ENCODE results near the gene HDGF. TPM values are rescaled to one million over a fixed set of nuclear protein-coding genes. Genes with fewer than 3 reads are reported as not detected.
A peak's percentile ranks its signal among the peaks of the same experiment; 100 is the strongest.

The HDGF gene
- total and polyA plus RNA-seq, 9 of the 15 experiments (the other 6 are each of a cell fraction or from before 2014, with no cell fraction given) = 38.8 to 601 (median 400) TPM

- TF ChIP-seq VEZF1 (CRISPR knock-in tag; IDR thresholded peaks at IDR 0.05) (peak; percentile 98), LEF1 (IDR thresholded peaks at IDR 0.05) (0 out of 2 replicates have a peak, but pooled peaks have one; percentile 15), GATAD2A (IDR thresholded peaks at IDR 0.05) (0 out of 2 replicates have a peak, but pooled peaks have one; percentile 53), EP300 (IDR thresholded peaks at IDR 0.05; ENCODE audit: low read length) (0 out of 2 replicates have a peak, but pooled peaks have one; percentile 6), ZNF263 (CRISPR knock-in tag; IDR thresholded peaks at IDR 0.05; ENCODE audit: borderline replicate concordance) (0 out of 2 replicates have a peak, but pooled peaks have one; percentile 26), ZBTB49 (CRISPR knock-in tag; IDR thresholded peaks at IDR 0.05; ENCODE audit: borderline replicate concordance) (no peak), SRSF7 (optimal IDR thresholded peaks at IDR 0.05; ENCODE audit: low read depth, low read length) (no peak), PRMT5 (CRISPR knock-in tag; IDR thresholded peaks at IDR 0.05) (no peak), SLC30A9 (CRISPR knock-in tag; IDR thresholded peaks at IDR 0.05) (no peak), JUND (IDR thresholded peaks at IDR 0.05; ENCODE audit: borderline replicate concordance, low read depth, low read length) (peak; percentile 73), JUND (tag; IDR thresholded peaks at IDR 0.05; ENCODE audit: borderline replicate concordance, low read depth, low read length) (peak; percentile 60; the same call in 1 of the 3 replicates), NKRF (IDR thresholded peaks at IDR 0.05; ENCODE audit: borderline replicate concordance) (peak; percentile 76), ZBTB11 (CRISPR knock-in tag; IDR thresholded peaks at IDR 0.05) (peak in 1 of 3 experiments; percentile 46; a peak in 2 of 6 replicates), RHOXF2B (CRISPR knock-in tag; conservative IDR thresholded peaks at IDR 0.05) (no peak), NFRKB (IDR thresholded peaks at IDR 0.05; ENCODE audit: low read depth) (peak; percentile 69; the same call in 1 of the 2 replicates), KAT2B (IDR thresholded peaks at IDR 0.05; ENCODE audit: low read depth, low read length) (no peak)
These were observed 4.5 kb downstream of the HDGF start (continued) for GRCh38 chr1:156746728-156747631.

Measured in K562 (cell line).